ENCODE measurements around the gene SRGAP3.

SRGAP3 gene

DNA sequence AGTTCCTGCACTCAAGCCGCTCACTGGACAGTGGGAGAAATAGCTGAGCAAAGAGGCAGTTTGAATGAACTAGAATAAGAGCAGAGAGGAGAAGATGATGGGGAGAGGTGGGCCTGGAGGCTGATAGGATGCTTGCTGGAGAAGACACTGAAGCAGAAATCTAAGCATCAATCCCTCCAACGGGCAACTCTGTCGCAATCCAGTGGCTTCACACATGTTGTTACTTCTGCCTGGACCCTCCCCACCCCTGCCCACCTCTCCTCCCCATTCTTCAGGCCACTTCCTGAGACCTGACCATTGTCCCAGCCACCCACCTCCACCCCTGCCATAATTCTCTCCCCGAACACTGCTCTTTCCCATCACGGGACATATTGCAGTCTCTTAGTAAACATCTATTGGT is 76.0 kb downstream of the SRGAP3 start:
- no peak for DNase-seq (ENCODE audit: low read depth)

DNA sequence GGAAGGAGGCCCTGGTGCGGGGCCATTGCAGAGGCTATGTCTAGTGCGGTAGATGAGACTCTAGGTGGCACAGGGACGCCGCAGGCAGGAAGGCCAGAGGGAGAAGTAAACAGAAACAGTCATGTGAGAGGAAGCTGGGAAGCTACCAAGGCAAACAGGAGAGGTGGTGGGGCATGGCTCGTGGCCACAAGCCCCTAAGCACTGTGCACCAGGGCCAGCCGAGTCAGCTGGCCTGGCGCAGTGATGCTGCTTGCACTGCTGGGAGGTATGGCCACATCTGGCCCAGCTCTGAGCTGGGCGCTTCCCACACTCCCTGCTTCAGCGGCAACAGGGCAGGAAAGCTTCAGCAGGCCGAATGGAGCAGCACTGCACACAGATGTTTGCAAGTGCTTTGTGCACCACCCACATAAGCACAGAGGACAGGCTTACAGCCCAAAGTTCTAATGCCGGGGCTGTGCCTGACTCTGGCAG is 76.6 kb downstream of the SRGAP3 start:
- no peak for DNase-seq (ENCODE audit: low read depth)

DNA sequence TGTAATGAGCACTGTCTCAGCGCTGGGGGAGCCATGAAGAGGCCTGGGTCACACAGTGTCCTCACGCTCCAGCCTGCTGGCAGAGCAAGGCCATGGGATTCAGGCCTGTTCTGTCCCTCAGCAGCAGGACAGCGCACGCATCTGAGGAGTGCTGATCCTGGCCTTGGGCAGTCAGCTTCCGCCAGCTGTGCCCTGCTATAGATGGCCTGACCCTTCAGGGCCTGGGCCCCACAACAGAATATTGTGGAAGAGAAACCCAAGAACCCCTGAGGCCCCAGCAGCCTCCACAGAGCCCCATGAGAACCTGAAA is 78.6 kb downstream of the SRGAP3 start:
- DNase-seq (ENCODE audit: low read depth), result no peak

DNA sequence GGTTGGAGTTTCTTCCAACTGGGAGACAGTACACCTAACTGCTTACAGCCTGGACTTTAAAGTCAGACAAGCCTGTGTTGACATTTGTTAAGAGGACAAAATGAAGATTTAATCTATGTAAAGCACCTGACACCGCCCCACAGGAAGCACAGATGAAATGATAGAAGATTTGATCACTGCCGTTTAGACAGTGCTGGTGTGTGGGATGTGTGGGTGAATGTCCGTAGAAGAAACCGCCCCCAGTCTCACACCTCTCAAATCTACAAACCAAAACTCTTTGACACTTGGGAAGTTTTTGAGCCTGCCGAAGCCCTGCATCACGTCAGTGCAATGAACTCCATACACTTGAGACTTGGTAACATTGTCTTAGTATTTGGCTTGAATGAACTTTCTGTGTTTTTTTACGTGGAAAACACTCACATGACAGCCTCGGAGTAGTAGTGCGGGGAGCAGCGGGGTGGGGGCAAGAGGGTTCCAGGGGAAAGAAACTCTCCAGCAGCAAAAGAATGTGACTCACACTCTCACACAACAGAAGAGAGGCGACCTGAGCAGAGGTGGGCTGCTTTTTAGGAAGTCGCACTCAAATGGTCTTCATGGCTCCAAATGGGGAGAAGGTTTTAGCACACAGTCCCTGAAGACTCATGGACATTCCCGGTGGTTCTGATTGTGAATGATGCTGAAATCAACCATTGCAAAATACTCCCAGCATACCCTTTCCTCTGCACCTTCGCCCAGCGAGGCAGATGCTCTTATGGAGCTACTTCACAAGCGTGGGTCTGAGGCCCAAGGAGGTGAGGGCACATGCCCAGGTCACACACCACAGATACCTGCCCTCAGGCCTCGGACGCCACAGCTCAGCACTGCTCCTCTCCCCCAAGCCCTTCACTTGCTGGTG is 79.2 kb downstream of the SRGAP3 start:
- DNase-seq (ENCODE audit: low read depth), result no peak

DNA sequence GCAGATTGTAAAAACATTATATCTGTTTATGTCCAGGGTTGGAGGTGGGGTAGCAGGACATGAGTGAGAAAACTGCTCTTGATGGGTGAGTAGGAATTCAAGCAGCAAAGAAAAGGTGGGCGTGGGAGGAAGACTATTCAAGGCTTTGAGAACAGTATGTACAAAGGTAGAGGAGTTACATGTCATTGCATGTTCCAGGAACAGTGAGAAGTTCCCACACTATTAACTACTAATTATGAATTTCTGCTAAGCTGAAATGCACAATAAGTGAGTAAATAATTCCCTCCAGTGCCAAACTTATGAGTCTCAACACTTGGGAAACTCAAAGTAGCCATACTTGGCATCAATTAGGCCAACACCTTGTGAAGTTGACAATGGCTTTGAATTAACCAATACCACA is 80.1 kb downstream of the SRGAP3 start:
- no peak for DNase-seq (ENCODE audit: low read depth)

DNA sequence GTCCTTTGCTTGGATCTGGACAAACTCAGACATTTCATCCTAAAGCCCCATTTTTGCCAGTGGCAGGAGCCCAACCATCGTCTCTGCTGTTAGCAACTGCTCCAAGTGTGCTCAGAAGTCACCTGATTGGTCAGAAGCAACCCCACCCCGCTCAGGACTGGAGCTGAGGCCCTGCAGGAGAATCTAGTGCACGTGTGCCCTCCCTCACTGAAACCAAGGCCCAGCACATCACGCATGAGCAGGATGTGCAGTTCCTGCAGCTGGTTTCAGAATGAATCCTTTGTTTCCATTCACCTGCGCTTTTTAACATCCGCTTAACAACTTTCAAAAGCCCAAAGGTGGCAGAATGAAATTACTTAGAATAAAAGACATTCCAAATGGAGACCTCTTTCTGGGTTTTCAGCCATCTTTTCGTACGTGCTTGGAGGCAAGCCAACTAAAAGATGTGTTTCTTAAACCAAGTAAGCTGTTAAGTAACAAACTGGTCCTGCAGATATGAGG is 81.2 kb downstream of the SRGAP3 start:
- peak; percentile 3 for DNase-seq (ENCODE audit: low read depth)

DNA sequence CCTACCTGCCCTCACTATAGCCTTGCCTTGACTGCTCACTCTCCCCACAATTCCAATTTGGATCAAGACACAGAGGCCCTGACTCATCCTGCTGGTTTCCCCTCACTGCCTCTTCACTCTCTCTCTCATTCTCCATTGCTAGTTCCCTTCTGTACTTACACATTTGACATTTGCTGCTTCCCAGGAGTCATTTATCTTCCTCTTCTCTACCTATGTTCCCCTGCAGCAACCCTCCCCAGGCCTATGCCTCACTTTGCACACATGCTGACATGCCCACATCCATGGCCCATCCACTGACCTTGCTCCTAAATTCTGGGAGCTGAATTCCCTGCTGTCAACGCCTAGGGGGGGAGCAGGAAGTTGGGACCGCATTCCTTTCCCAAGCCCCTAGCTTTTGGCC is 82.2 kb downstream of the SRGAP3 start:
- no peak for DNase-seq (ENCODE audit: low read depth)

DNA sequence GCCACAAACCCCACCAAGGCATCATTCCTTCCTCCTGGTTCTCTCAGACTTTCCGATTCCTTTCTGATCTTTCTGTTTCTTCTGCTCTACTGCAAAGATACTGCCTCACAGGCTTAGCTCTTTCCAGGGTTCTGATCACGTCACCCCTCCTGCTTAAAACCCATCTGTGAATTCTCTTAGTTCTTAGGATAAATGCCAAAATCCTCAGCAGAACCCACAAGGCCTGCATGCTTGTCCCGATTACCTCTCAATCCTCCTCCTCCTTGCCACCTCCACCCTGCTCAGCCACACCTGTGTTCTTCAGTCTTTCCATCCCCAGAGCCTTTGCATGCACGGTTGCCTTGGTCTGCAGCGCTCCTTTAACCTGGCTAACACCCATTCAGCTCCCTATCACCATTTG is 84.0 kb downstream of the SRGAP3 start:
- no peak for DNase-seq (ENCODE audit: low read depth)

DNA sequence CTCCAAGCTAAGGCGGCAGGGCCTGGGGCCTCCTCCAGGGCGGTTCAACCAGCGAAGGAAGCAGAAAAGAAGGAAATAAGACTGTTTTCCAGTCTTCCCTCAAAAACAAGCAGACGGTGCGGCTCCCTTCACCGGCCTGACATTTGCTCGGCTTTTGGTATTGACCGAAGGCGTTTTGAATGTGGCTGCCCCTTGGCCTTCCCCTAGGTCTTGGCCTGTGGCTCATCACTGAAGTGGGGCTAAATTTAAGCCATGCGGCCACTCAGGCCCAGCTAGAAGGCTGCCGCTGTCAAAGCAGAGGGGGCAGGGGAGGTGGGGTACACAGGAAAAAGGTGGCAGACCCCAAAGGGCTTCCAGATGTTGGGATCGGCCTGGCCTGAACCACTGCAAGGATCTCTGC is 86.2 kb downstream of the SRGAP3 start:
- DNase-seq (ENCODE audit: low read depth), result no peak

DNA sequence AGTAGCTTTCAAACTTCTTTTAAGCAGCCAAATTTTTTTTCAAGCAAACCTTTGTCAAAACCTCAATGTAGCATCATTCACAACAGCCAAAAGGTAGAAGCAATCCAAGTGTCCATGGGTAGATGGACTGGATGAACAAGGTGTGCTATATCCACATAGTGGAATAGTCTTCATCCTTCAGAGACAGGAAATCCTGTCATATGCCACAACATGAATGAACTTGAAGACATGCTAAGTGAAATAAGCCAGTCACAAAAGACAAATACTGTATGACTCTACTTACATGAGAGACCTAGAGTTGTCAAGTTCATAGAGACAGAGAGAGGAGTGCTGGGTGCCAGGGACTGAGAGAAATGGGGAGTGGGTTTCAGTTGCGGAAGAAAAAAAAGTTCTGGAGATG is 87.6 kb downstream of the SRGAP3 start:
- no peak for DNase-seq (ENCODE audit: low read depth)

DNA sequence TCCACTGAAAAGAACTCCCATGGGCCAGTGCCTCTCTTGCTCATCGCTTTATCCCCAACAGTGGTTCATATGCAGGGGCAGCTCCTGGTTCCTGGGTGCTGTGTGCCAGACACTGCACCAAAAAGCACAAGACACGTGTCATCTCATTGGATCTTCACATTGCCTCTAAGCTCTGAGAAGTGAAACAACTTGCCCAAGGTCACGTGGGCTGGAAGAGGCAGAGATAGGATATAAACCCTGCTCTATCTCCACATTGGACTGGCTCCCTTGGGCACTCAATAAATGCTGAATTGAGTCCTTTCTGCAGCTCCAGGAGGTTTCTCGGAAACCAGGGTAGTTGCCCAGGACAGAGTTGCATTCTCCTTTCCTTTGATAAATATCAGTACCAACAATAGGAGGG is 88.1 kb downstream of the SRGAP3 start:
- no peak for DNase-seq (ENCODE audit: low read depth)

DNA sequence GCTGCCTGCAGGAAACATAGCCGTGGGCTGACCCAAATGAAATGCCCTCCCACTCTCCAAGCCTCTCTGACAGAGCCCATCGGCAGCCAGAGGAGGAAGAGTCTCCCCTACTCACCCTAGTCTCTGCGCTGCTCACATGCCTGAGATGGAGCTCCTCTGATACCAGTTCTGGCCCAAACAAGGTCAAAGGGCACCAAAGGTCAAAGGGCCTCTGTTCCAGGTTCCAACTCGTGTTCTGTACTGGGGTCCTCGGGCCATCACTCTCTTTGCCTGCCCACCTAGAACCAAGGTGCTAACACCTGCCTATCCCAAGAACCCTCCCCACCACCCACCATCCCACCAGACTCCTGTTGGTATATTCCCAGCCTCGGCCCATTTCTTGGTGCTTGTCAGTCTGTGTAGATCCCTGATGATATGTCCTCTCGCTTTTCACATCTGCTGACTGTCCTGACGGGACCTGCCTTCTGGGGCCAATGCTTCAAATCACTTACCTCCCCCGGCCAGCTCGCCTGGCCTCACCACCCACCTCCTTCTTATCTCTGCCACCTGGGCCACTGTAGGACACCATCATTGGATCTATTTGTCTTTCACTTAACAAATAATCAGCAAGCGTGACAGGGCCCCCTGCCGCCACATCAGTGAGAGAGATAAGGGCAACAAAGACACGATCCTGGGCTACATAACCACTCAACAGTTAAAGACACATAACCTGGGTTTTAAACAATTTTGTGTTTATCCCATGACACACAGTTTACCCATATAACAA is 90.4 kb downstream of the SRGAP3 start:
- DNase-seq (ENCODE audit: low read depth), result no peak

DNA sequence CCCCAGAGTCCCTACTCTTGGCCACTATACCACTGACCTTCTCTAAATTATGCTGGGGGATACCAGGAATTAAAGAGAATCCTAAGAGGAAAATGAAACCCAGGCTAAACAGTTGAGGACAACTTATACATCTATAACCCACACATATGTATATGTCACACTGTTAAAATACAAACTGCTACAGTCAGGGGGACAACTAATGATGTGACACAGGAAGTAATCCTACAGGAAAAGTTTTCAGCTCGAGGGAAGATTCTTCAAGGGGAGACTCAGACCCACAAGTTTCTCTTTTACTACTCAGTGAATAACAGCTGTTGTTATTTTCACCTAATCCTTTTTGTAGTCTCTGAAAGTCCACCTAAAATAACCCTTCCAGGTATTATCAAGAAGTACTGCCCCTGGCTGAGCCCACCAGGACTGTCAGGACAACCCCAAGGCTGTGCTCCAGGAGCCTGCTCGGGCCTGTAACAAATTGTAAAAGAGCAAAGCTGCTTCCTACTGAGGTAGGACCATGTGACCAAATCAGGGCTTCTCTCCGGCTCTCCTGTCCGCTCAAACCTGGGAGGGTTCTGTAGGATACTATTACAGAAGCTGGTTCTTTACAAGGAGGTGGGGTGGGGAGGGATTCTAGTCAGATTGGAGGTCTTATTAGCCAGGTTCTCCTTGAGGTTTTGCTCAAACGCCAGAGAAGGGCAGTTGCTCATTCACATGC is 91.6 kb downstream of the SRGAP3 start:
- no peak for DNase-seq (ENCODE audit: low read depth)

DNA sequence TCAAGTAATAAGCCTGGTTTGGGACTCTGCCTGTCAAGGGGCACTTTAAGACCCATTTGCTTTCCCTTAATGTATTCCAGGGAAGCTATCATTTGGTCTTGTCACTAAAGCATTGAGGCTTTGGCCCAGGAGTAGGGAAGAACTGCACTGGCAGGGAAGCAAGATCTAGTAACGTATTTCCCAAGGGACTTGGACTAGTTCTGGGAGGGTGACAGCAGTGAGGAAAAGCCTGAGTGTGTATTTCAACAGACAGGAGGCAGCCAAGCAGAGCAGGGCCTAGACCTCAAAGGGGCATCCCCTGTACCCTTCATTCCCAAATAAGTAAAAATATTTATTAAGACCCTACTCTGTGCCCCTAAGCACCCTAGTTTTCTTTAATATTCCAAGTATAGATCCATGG is 92.8 kb downstream of the SRGAP3 start:
- no peak for DNase-seq (ENCODE audit: low read depth)

DNA sequence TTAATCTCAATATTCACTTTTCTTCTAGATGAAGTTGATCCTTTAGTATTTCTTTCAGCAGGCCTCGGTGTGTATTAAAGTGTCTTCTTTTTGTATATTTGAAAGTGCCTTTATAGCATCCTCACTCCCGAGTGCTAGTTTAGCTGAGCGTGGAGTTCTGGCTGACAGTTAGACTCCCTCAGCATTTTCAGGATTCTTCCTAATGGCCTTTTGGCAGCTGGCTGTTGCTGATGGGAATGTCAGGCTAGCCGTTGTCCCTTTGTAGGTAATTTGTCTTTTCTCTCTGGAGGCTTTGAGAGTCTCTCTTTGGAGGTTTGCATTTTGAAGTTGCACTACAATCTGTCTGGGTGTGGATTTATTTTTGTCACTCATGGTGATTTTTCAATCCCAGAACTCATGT is 94.4 kb downstream of the SRGAP3 start:
- no peak for DNase-seq (ENCODE audit: low read depth)

DNA sequence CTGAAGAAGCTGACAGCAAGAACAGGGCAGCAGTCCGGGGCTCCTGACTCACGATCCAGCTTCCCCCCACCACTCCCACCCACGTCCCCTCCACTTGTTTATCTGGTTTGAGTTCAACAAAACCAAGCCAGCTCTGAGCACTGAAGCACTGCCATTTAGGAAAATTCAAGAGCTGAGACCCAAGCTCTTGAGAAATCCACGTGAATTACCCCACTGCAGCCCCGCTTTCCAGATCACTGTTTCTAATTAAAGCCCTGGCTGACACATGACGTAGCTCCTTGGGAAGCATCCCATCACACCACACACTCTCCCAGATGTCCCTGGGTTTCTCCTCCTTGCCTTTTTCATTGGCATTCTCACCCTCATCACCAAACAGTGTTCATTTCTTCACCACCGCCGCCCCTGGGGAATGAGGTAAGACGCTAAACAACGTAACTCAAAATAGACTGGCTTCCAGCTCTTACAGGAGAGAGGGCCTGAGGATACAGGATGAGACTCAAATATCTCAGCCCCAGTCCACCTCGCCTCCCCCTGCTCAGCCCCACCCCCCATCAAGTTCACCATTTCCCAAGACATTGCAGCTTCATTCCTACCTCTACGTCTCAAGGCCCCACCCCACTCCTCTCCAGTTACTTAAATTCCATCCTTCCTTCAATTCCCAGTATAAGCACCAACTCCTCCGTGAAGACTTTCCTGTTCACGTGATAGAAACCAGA is 95.4 kb downstream of the SRGAP3 start:
- DNase-seq (ENCODE audit: low read depth), result no peak

DNA sequence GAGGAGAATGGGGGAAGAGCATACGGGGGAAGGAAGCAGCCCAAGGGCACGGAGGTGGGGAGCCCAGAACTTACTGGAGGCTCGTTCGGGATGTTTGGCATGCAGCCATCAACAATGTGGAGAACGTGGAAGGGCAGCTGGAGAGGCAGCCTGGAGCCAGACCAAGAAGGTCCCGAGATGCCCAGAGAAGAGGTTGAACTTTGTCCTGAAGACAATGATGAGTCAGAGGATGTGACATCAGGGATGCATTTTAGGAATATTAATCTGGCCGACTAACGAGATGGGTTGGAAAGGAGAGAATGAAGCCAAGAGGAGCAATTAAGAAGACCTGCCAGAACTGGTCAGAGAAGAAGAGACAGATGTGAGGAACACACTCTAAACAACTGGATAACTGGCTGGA is 98.2 kb downstream of the SRGAP3 start:
- no peak for DNase-seq (ENCODE audit: low read depth)

DNA sequence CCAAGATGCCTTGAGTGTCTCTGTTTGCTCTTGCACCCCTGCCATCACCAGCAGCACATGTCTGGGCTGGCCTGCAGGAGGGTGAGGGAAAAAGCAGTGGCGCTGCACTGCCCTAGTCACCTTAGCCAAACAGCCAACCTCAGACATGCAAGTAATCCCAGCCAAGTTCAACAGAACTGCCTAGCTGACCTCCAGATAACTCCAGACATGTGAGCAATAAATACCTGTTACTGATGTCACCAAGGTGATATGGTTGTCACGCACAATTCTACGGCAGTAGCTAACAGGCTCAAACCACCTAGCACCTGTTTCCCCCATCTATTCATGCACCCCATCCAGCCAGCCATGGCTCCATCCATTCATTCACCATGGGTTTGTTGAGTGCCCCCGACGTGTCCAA is 99.9 kb downstream of the SRGAP3 start:
- no peak for DNase-seq (ENCODE audit: low read depth)

DNA sequence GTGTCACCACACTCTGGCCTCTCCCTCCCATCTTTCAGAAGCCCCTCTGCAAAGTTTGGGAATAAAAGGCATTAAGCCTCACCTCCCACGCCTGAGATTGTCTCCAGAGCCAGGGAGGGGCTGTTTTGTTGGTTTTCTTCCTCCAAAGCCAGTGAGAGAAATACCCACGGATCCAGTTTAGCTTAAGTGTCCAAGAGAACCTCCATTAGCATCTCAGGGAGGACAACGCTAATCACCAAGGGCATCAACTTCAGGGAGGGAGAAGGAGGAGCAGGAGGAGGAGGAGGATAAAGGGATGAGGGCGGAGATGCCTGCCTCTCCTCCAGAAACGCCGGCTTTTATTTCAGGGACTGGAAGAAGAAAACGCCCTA is 101.6 kb downstream of the SRGAP3 start:
- DNase-seq (ENCODE audit: low read depth), result no peak

DNA sequence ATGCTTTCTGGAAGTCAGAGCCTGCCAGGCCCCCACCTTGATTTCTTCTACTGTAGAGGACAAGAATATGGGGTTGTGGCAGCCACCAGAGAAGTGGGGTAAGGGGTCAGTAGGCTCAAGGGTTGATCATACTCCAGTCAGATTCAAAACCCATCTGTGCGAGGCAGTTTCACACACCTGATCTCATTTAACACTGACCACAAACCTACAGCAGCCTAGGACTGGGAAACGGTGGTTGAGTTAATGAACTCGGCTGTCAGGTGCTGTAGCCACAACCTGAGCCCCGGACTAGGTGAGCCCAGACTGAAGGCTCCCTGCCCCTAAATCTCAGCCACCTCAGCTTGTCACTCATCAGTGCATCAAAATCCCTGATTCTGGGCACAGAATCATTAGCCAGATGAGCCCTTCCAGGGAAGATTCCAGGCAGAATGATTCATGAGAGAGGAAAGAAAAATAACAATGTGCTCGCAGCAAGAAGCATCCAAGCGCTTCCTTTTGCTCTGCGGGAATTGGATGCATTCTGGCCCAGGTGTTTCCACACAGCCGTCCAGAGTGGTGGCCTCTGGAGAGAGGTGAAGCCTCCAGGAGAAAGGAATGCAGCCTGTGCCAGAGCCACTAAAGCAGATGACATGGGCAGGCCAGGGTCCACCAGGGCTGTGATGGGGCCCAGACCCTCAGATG is 102.1 kb downstream of the SRGAP3 start:
- no peak for DNase-seq (ENCODE audit: low read depth)

DNA sequence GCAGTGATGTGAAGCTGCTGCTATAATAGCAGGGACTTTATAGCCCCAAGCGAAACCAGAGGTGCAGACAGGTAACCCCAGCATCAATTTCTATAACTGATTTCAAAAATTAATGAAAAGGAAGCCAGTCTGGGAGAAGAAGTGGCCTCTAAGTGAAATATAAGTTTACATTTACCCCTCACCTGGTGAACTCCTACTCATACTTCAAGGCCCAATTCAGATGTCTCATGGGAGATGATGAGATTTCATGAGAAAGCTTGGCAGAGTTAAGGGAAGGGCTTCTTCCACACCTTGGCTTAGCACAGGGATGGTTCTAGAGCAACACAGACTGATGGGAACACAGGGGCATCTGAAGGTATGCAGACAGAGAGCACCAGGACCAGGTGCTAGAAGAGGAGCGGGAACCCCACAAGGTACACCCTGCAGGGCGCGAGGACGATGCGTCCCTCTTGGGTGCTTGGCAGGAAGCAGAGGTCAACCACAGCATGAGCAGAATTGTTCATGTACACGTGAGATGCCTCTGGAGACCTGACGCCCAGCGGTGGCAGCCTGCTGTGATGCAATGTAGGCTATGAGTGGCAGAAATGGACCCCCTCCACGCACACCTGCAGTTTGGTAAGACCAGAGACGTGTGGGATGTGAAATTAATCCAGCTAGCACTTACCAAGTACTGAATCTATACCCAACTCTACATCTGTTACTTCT is 102.9 kb downstream of the SRGAP3 start:
- DNase-seq (ENCODE audit: low read depth), result no peak

Measured in iris pigment epithelial cell (primary cell).